ENCODE measurements around the gene IL1RAPL1.

DNA sequence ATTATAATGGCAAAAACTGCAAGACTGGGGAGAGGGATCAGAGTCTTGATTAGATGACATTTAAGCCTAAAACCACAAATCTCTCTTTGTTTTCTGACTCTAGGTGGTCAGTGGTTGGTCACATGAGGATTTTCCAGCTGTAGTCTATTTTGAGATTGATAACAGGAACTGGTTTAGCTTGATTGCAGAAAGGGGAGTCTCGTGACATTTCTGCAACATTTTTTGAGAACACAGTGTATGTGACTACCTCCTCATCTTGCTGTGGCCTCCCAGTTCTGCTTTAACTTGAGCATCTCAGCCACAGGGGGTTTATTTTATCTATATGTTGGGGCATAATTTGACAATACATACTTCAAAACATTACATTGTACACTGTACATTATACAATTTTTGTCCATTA lies 901.7 kb downstream of the IL1RAPL1 start:
- TF ChIP-seq, protein P1, sequence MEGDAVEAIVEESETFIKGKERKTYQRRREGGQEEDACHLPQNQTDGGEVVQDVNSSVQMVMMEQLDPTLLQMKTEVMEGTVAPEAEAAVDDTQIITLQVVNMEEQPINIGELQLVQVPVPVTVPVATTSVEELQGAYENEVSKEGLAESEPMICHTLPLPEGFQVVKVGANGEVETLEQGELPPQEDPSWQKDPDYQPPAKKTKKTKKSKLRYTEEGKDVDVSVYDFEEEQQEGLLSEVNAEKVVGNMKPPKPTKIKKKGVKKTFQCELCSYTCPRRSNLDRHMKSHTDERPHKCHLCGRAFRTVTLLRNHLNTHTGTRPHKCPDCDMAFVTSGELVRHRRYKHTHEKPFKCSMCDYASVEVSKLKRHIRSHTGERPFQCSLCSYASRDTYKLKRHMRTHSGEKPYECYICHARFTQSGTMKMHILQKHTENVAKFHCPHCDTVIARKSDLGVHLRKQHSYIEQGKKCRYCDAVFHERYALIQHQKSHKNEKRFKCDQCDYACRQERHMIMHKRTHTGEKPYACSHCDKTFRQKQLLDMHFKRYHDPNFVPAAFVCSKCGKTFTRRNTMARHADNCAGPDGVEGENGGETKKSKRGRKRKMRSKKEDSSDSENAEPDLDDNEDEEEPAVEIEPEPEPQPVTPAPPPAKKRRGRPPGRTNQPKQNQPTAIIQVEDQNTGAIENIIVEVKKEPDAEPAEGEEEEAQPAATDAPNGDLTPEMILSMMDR (IDR thresholded peaks at IDR 0.05; ENCODE audit: borderline replicate concordance, extremely low read depth, low read length, poor library complexity, severe bottlenecking), result no peak
- TF ChIP-seq EZH2 (IDR thresholded peaks at IDR 0.05; ENCODE audit: borderline replicate concordance, low read depth, low read length, severe bottlenecking), result no peak

Data from DND-41 (cell line).